KMS-11 (cell line): ENCODE data around the gene GRM5.

Source experiments
- H2AFZ ChIP-seq: fragments of 200-600 bp; sonication (generic); 2 replicates; pipeline ENCODE4 v1.6.1; 2016; ENCODE audit warnings: antibody characterized with exemption, mixed run types, low read depth
- H3K27ac ChIP-seq: fragments of 200-600 bp; sonication (generic); 2 replicates; pipeline ENCODE4 v1.6.1; 2016; ENCODE audit warnings: mild to moderate bottlenecking, mixed run types
- H3K27me3 ChIP-seq: fragments of 200-600 bp; sonication (generic); 2 replicates; pipeline ENCODE4 v1.6.1; 2017; ENCODE audit warnings: mild to moderate bottlenecking, low read depth, mixed run types, moderate library complexity; ENCODE audit not compliant: insufficient read depth
- H3K36me3 ChIP-seq: fragments of 200-600 bp; sonication (generic); 2 replicates; pipeline ENCODE4 v1.6.1; 2017; ENCODE audit warnings: mild to moderate bottlenecking, mixed run types; ENCODE audit not compliant: insufficient read depth
- H3K4me1 ChIP-seq: fragments of 200-600 bp; sonication (generic); 2 replicates; pipeline ENCODE4 v1.6.1; 2016; ENCODE audit warnings: mild to moderate bottlenecking, low read depth, mixed run types; ENCODE audit not compliant: poor library complexity, severe bottlenecking
- H3K4me2 ChIP-seq: fragments of 200-600 bp; sonication (generic); 2 replicates; pipeline ENCODE4 v1.7.0; 2016; ENCODE audit warnings: mild to moderate bottlenecking, mixed run types
- H3K4me3 ChIP-seq: fragments of 200-600 bp; sonication (generic); IDR thresholded peaks from 2 replicates; pipeline ENCODE4 v1.6.1; 2017; ENCODE audit warnings: low read depth, low read length, mixed read lengths; ENCODE audit not compliant: insufficient read depth
- H3K79me2 ChIP-seq: fragments of 200-600 bp; sonication (generic); 2 replicates; pipeline ENCODE4 v1.6.1; 2016; ENCODE audit warnings: low read depth, mixed run types; ENCODE audit not compliant: insufficient read depth
- H3K9ac ChIP-seq: fragments of 200-600 bp; sonication (generic); 2 replicates; pipeline ENCODE4 v1.6.1; 2016; ENCODE audit warnings: mild to moderate bottlenecking, mixed run types
- H4K20me1 ChIP-seq: fragments of 200-600 bp; sonication (generic); 2 replicates; pipeline ENCODE4 v1.6.1; 2016; ENCODE audit warnings: mild to moderate bottlenecking, mixed run types; ENCODE audit not compliant: insufficient read depth
- CTCF ChIP-seq: fragments of 200-600 bp; sonication (generic); conservative IDR thresholded peaks from 2 replicates; pipeline ENCODE4 v1.6.1; 2017; ENCODE audit warnings: low read depth, mild to moderate bottlenecking, antibody characterized with exemption, low read length, moderate library complexity, mixed read lengths

Gene GRM5

GRCh38 chr11:88522624-88523385, 543.0 kb downstream of the GRM5 start:
- no peaks in the 10 kb centered on the region for H3K27me3 ChIP-seq
- no peaks in the 10 kb centered on the region for H3K79me2 ChIP-seq
- no peaks in the 10 kb centered on the region for H3K36me3 ChIP-seq
- H2AFZ ChIP-seq: no peak overlapping the region
- H3K27ac ChIP-seq: no peak overlapping the region
- TF ChIP-seq CTCF: no peak
- H3K4me3 ChIP-seq: no peak overlapping the region
- H3K4me1 ChIP-seq: no peaks in the 10 kb centered on the region
- H3K4me2 ChIP-seq: no peak overlapping the region
- no peak overlapping the region for H3K9ac ChIP-seq
- no peaks in the 10 kb centered on the region for H4K20me1 ChIP-seq

DNA sequence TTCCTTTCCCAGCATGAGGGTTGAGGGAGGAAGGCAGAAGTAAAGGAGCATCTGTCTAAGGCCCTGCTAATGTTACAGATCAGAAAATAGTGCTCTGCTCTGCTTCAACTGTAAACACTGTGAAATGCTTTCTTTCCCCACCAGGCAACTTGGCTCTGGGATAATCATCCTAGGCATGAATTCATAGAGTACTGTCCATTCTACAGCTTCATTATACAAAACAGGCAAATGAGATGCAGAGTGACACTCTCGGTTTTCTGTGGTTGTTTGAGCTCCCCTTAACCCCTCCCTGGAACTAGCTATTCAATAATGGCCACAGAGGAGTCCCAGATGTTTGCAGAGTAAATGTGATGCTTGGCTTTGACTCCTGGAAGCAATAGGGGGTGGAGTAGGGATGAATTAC, 544.0 kb downstream of the GRM5 start:
- Histone ChIP-seq H2AFZ (no peak overlapping the region), H3K27ac (no peak overlapping the region), H3K36me3 (no peaks in the 10 kb centered on the region), H4K20me1 (no peaks in the 10 kb centered on the region), H3K4me1 (no peaks in the 10 kb centered on the region), H3K27me3 (no peaks in the 10 kb centered on the region), H3K9ac (no peak overlapping the region), H3K79me2 (no peaks in the 10 kb centered on the region), H3K4me2 (no peak overlapping the region), H3K4me3 (no peak overlapping the region)
- no peak for TF ChIP-seq CTCF

GRCh38 chr11:88521399-88521798, 544.4 kb downstream of the GRM5 start:
- no peak overlapping the region for H3K9ac ChIP-seq
- no peak overlapping the region for H2AFZ ChIP-seq
- no peaks in the 10 kb centered on the region for H3K36me3 ChIP-seq
- H3K27ac ChIP-seq: no peak overlapping the region
- no peak overlapping the region for H3K4me2 ChIP-seq
- no peaks in the 10 kb centered on the region for H3K4me1 ChIP-seq
- no peaks in the 10 kb centered on the region for H3K27me3 ChIP-seq
- H3K79me2 ChIP-seq: no peaks in the 10 kb centered on the region
- TF ChIP-seq CTCF: no peak
- H3K4me3 ChIP-seq: no peak overlapping the region
- no peaks in the 10 kb centered on the region for H4K20me1 ChIP-seq

DNA sequence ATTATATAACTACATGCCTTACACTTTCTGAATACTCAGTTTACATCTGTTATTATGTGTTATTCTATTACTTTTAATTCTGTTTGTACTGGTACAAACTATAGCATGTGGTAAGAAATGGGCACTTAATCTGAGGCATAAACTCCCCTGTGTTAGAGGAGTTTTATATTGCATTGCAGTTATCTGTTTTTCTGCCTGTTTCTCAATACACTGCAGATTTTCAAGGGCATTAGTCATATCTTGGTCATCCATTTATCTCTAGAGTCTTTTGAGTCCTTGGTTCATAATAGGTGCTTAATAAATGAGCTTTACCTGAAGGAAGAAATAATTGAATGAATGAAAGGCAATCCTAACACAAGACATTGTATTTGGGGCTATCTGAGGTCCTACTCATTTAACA, 545.4 kb downstream of the GRM5 start:
- Histone ChIP-seq H3K4me3 (no peak overlapping the region), H3K4me1 (no peaks in the 10 kb centered on the region), H3K27ac (no peak overlapping the region), H2AFZ (no peak overlapping the region), H3K79me2 (no peaks in the 10 kb centered on the region), H3K27me3 (no peaks in the 10 kb centered on the region), H4K20me1 (no peaks in the 10 kb centered on the region), H3K36me3 (no peaks in the 10 kb centered on the region), H3K9ac (no peak overlapping the region), H3K4me2 (no peak overlapping the region)
- no peak for TF ChIP-seq CTCF
